GM19463 (cell line): ENCODE results near the gene MED31.
"Not testable (repeated sequence)": the region's sequence is repeated elsewhere in the genome, so short reads cannot be mapped to it uniquely, and the experiment has no call there.

Experiments
- ATAC-seq: cut with Tn5 transposase; IDR thresholded peaks from one replicate; pipeline ENCODE4 v1.9.1; 2021; ENCODE audit warnings: mild to moderate bottlenecking, moderate library complexity; ENCODE audit not compliant: unreplicated experiment

Gene MED31

GRCh38 chr17:6632530-6632929 lies 18.9 kb downstream of the MED31 start:
- no peak for ATAC-seq

GRCh38 chr17:6630390-6630789 lies 21.0 kb downstream of the MED31 start:
- ATAC-seq = no peak

DNA sequence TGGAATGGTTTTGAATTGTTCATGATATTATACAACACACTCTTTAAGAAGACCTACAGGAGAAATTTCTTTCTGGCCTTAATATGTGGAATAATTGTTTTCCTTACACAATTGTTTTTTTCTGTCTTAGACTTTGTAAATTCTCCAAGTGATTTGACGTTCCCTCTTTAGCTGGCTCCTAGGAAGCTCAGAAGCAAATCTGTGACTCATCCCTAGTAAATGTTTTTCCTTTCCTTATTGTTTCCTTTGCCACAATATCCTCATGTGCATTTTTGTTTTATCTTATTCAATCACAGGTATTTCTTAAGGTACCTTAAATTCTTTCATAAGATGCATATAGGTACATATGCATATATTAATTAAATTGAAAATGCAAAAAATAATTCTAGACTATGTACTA lies 24.4 kb downstream of the MED31 start:
- ATAC-seq = no peak

DNA sequence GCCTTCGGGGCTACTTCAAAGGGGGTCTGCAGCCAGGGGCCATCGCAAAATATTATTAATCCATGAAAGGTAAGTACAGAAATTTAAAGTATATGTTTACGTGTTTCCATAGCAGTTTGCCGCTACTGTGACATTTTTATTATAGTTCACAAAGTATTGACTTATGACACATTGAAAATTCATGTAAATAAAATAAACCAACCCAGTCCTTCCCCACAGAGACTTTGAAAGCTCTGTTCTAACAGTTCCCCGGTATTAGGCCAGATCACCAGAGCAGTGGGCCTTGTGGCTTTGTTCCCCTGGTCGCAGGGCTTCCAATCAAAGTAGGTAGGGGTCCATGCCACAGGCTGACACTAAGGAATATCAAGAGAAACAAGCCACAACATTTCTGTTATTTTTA lies 24.8 kb downstream of the MED31 start:
- no peak for ATAC-seq

DNA sequence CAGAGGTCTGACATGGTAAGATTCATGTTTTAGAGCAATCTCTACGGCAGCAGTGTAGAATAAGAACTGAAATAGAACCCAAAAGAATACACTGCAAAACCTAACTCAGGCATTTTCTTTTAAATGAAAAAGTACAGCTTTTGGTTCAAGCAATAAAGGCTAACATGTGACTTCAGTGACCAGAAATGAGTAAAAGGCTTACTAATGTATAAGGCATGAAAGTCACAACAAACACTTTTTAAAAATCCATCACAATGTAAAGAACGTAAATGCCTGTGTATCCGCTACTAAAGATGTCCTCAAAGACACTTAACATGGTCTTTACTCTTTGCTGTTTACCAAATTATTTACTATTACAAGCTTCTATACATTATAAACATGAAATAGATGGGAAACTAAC lies 27.5 kb downstream of the MED31 start:
- ATAC-seq = no peak

DNA sequence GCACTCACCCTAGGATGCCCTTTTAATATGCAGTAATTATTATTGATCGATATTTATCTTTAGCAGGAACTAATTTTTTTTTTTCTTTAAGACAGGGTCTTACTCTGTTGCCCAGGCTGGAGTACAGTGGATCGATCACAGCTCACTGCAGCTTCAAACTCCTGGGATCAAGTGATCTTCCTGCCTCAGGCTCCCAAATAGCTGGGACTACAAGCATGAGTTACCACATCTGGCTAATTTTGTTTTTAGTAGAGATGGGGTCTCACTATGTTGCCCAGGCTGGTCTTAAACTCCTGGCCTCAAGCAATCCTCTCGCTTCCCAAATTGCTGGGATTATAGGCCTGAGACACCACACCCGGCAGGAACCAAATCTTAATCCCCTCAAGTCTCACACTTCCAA lies 40.2 kb downstream of the MED31 start:
- no peak for ATAC-seq

- ATAC-seq = no peak
These were observed 41.4 kb downstream of the MED31 start for GRCh38 chr17:6610011-6610410.

DNA sequence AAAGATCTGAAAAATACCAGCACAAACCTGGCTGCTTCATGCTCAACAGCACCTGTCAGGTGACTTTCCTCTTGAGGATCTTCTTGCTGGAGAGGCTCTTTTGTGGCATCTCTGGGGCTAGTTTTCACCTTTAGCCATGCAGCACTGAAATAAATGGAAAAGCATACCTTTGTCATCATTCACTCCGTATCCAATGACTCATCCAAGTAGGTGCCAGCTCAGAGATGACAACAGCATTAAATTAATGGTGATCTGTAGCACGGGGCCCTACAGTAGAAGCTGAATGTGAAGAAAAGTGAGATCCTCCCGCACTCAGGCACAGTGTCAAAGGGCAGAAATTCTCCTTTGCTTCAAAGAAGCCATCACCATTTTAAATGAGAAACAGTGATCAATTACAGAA lies 43.1 kb downstream of the MED31 start:
- no peak for ATAC-seq

DNA sequence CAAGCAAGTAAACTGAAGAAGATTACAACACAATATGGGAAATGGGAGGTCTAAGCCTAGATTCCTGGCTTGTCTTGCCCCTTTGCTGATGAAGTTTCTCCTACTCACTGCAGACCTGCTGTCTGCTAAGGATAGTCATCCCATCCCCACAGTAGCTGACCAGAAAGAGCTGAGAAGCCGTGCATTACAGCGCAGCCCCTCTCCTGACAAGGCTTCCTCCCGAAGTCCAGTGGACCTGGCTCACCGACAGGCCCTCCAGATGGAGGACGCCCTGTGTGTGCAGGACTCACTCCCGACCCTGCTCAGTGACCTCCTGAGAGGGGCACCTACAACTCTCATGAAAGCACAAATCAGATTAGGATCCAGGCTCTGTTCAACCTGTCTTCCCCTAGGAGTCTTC lies 46.3 kb downstream of the MED31 start:
- ATAC-seq = no peak

DNA sequence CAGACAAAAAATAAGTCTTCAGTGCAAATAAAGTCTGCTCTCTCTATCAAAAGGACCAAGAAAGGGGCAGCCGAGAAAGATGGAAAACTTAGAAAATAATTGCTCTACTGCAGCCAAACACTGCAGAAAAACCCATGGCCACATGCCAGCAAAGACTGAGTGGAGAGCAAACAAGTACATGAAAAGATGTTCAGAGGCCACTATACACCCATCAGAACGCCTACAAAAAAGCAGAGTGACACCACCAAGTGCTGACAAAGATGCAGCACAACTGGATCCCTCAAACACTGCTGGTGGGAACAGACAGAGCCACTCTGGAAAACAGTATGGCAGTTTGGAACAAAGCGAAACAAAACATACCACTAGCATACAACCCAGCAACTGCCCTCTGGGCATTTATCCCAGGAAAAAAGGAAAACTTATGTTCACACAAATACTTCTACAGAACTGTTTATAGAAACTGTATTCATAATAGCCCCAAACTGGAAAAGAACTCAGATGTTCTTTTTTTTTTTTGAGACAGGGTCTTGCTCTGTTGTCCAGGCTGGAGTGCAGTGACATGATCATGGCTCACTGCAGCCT lies 47.6 kb downstream of the MED31 start:
- no peak for ATAC-seq

DNA sequence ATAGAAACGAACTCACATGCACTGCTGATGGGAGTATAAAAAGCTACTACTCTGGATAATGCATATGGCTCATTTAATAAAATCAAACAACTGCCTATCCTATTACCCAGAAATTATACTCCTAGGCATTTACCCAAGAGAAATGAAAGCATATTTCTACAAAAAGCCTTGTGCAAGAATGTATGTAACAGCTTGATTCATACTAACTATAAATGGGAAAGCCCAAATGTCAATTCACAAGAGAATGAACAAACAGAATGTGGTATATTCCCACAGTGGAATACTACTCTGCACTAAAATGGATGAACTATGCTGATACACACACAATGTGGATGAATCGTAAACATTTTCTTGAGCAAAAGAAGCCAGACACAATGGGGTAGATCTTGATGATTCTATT lies 49.3 kb downstream of the MED31 start:
- no peak for ATAC-seq

GRCh38 chr17:6599364-6599763 lies 52.0 kb downstream of the MED31 start:
- no peak for ATAC-seq

GRCh38 chr17:6597727-6598126 lies 53.7 kb downstream of the MED31 start:
- ATAC-seq = no peak

- ATAC-seq = no peak
These were observed 54.5 kb downstream of the MED31 start for GRCh38 chr17:6596941-6597340.

- no peak for ATAC-seq
These were observed 54.9 kb downstream of the MED31 start for GRCh38 chr17:6596511-6596910.

DNA sequence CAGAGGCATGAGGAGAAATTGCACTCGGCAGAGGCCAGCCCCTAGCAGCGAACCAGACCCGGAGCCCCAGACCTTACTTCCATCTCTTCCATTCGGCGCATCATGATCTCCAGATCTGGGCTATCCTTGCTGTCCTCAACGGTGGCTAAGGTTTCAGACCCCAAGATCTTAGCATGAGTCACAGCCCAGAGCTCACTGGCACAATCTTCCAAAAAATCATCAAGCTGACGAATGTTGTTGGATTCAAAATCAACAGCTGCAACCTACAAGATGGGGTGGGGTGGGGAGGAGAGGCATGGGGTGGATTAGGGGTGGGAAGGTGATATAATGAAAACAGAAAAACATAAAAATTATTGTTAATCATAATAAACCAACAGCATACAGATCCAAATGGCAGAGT lies 55.3 kb downstream of the MED31 start:
- no peak for ATAC-seq

GRCh38 chr17:6593371-6593770 lies 58.0 kb downstream of the MED31 start:
- ATAC-seq = not testable (repeated sequence)
